ENCODE data around the gene BPIFB1.

- no peak for TF ChIP-seq CTCF (IDR thresholded peaks at IDR 0.05)
- no peak for TF ChIP-seq POLR2AphosphoS5 (IDR thresholded peaks at IDR 0.05)
- TF ChIP-seq POLR2A (IDR thresholded peaks at IDR 0.05), result no peak
Measured at GRCh38 chr20:33242319-33243100, 40.5 kb upstream of the BPIFB1 start.

Data from breast epithelium (tissue), 3 donors.